Neural progenitor cell (in vitro differentiated cells): Measurements from ENCODE around the gene ZC3H13. TPM values are rescaled to one million over a fixed set of nuclear protein-coding genes. Genes with fewer than 3 reads are reported as not detected.

Experiments
- DNase-seq: peaks from one replicate; pipeline ENCODE4 v3.0.0-alpha.2; 2016; ENCODE audit warnings: low spot score
- H2AFZ ChIP-seq: fragments of 200-600 bp; sonication (generic); replicated peaks from 2 replicates; pipeline ENCODE4 v1.6.1; 2016; ENCODE audit warnings: antibody characterized with exemption
- H3F3A ChIP-seq: fragments of 200-600 bp; sonication (generic); 2 replicates; pipeline ENCODE4 v1.6.1; 2016; ENCODE audit warnings: antibody characterized with exemption, low read depth
- H3K27ac ChIP-seq: fragments of 200-600 bp; sonication (generic); 2 replicates; pipeline ENCODE4 v1.5.1; 2016; ENCODE audit warnings: mild to moderate bottlenecking
- H3K27me3 ChIP-seq: fragments of 200-600 bp; sonication (generic); 2 replicates; pipeline ENCODE4 v1.6.1; 2016; ENCODE audit warnings: mild to moderate bottlenecking, moderate library complexity
- H3K36me3 ChIP-seq: fragments of 200-600 bp; sonication (generic); 2 replicates; pipeline ENCODE4 v1.5.1; 2016
- H3K4me1 ChIP-seq: fragments of 200-600 bp; sonication (generic); 2 replicates; pipeline ENCODE4 v1.6.1; 2016; ENCODE audit warnings: mixed run types
- H3K4me2 ChIP-seq: fragments of 200-600 bp; sonication (generic); 2 replicates; pipeline ENCODE4 v1.6.1; 2016
- H3K4me3 ChIP-seq: fragments of 200-600 bp; sonication (generic); 2 replicates; pipeline ENCODE4 v1.5.1; 2016
- H3K79me2 ChIP-seq: fragments of 200-600 bp; sonication (generic); 2 replicates; pipeline ENCODE4 v1.6.1; 2016; ENCODE audit warnings: low read depth
- H3K9ac ChIP-seq: fragments of 200-600 bp; sonication (generic); 2 replicates; pipeline ENCODE4 v1.6.1; 2016
- H3K9me3 ChIP-seq: fragments of 200-600 bp; sonication (generic); 2 replicates; pipeline ENCODE4 v1.5.1; 2016; ENCODE audit warnings: low read depth
- H4K20me1 ChIP-seq: fragments of 200-600 bp; sonication (generic); 2 replicates; pipeline ENCODE4 v1.6.1; 2016; ENCODE audit warnings: low read depth
- H3K27ac Mint-ChIP-seq: 3 replicates; pipeline ENCODE4 v1.8.0; 2021; ENCODE audit warnings: mixed read lengths
- H3K27me3 Mint-ChIP-seq: 2 replicates; pipeline ENCODE4 v1.8.0; 2022; ENCODE audit warnings: low read depth, mild to moderate bottlenecking, inconsistent platforms, moderate library complexity, mixed read lengths; ENCODE audit not compliant: insufficient read depth
- H3K36me3 Mint-ChIP-seq: 3 replicates; pipeline ENCODE4 v1.8.0; 2021; ENCODE audit warnings: mixed read lengths
- H3K4me1 Mint-ChIP-seq: 3 replicates; pipeline ENCODE4 v1.8.0; 2021; ENCODE audit warnings: mixed read lengths
- H3K4me3 Mint-ChIP-seq: 3 replicates; pipeline ENCODE4 v1.8.0; 2021; ENCODE audit warnings: mild to moderate bottlenecking, moderate library complexity, mixed read lengths
- H3K9me3 Mint-ChIP-seq: 3 replicates; pipeline ENCODE4 v1.8.0; 2020; ENCODE audit warnings: mixed read lengths
- CTCF ChIP-seq: fragments of 200-600 bp; sonication (generic); IDR thresholded peaks from 2 replicates; pipeline ENCODE4 v1.5.1; 2017; ENCODE audit warnings: antibody characterized with exemption, mild to moderate bottlenecking
- EZH2 ChIP-seq: fragments of 200-600 bp; sonication (generic); IDR thresholded peaks from 2 replicates; pipeline ENCODE4 v1.6.1; 2017; ENCODE audit warnings: antibody characterized with exemption, mild to moderate bottlenecking, moderate library complexity
- EZH2phosphoT487 ChIP-seq: fragments of 200-600 bp; sonication (generic); IDR thresholded peaks from 2 replicates; pipeline ENCODE4 v1.6.1; 2017; ENCODE audit warnings: antibody characterized with exemption
- total RNA-seq: library from RNA; depleted of rRNA; stranded (reverse); fragments of >200 nt; gene quantifications from 2 replicates; pipeline ENCODE4 v1.2.3, GENCODE V29; 2015; ENCODE audit warnings: low replicate concordance

Gene ZC3H13
- total RNA-seq, 1 donor from 2014 or later, result 41.4 TPM

GRCh38 chr13:45953082-45953481, 99.5 kb downstream of the ZC3H13 start:
- no peaks in the 10 kb centered on the region for H3F3A ChIP-seq
- H3K27ac Mint-ChIP-seq, result no peak overlapping the region
- no peaks in the 10 kb centered on the region for H3K27me3 ChIP-seq
- no peak overlapping the region for H3K4me3 Mint-ChIP-seq
- no peak overlapping the region for H3K27ac ChIP-seq
- no peaks in the 10 kb centered on the region for H3K4me1 ChIP-seq
- TF ChIP-seq CTCF, result peak; percentile 19
- no peak for TF ChIP-seq EZH2
- no peak for TF ChIP-seq EZH2phosphoT487
- no peak for DNase-seq
- H3K36me3 ChIP-seq, result peaks cover 24% of the 10 kb centered on the region
- no peak overlapping the region for H3K4me3 ChIP-seq
- H3K36me3 Mint-ChIP-seq, result peaks cover 22% of the 10 kb centered on the region
- no peaks in the 10 kb centered on the region for H3K9me3 ChIP-seq
- no peaks in the 10 kb centered on the region for H3K4me1 Mint-ChIP-seq
- no peaks in the 10 kb centered on the region for H3K9me3 Mint-ChIP-seq
- no peak overlapping the region for H3K4me2 ChIP-seq
- H3K9ac ChIP-seq, result no peak overlapping the region
- no peaks in the 10 kb centered on the region for H3K27me3 Mint-ChIP-seq
- H4K20me1 ChIP-seq, result no peaks in the 10 kb centered on the region
- no peak overlapping the region for H2AFZ ChIP-seq
- no peaks in the 10 kb centered on the region for H3K79me2 ChIP-seq

- no peaks in the 10 kb centered on the region for H3F3A ChIP-seq
- no peak overlapping the region for H3K4me2 ChIP-seq
- no peaks in the 10 kb centered on the region for H3K9me3 ChIP-seq
- Mint-ChIP-seq H3K27me3 (no peaks in the 10 kb centered on the region), H3K4me1 (no peaks in the 10 kb centered on the region), H3K4me3 (no peak overlapping the region), H3K9me3 (no peaks in the 10 kb centered on the region), H3K27ac (no peak overlapping the region), H3K36me3 (peaks cover 13% of the 10 kb centered on the region)
- H3K4me1 ChIP-seq, result no peaks in the 10 kb centered on the region
- H3K27ac ChIP-seq, result no peak overlapping the region
- peaks cover 13% of the 10 kb centered on the region for H3K36me3 ChIP-seq
- no peaks in the 10 kb centered on the region for H3K79me2 ChIP-seq
- no peak overlapping the region for H2AFZ ChIP-seq
- TF ChIP-seq CTCF (no peak), EZH2phosphoT487 (no peak), EZH2 (no peak)
- DNase-seq, result no peak
- no peaks in the 10 kb centered on the region for H3K27me3 ChIP-seq
- no peak overlapping the region for H3K9ac ChIP-seq
- no peak overlapping the region for H3K4me3 ChIP-seq
- no peaks in the 10 kb centered on the region for H4K20me1 ChIP-seq
Measured at GRCh38 chr13:45951724-45952123, 100.8 kb downstream of the ZC3H13 start.

GRCh38 chr13:45951166-45951565, 101.4 kb downstream of the ZC3H13 start:
- no peaks in the 10 kb centered on the region for H3K27me3 Mint-ChIP-seq
- peaks cover 10% of the 10 kb centered on the region for H3K36me3 ChIP-seq
- H3K4me3 ChIP-seq, result no peak overlapping the region
- H4K20me1 ChIP-seq, result no peaks in the 10 kb centered on the region
- no peak overlapping the region for H3K27ac ChIP-seq
- H3K36me3 Mint-ChIP-seq, result peaks cover 11% of the 10 kb centered on the region
- H3K27me3 ChIP-seq, result no peaks in the 10 kb centered on the region
- H3K79me2 ChIP-seq, result no peaks in the 10 kb centered on the region
- no peaks in the 10 kb centered on the region for H3K4me1 ChIP-seq
- no peaks in the 10 kb centered on the region for H3K9me3 ChIP-seq
- no peak for TF ChIP-seq EZH2
- no peak for TF ChIP-seq EZH2phosphoT487
- no peak for TF ChIP-seq CTCF
- no peak overlapping the region for H3K27ac Mint-ChIP-seq
- no peak overlapping the region for H2AFZ ChIP-seq
- no peak overlapping the region for H3K9ac ChIP-seq
- no peaks in the 10 kb centered on the region for H3K9me3 Mint-ChIP-seq
- no peaks in the 10 kb centered on the region for H3K4me1 Mint-ChIP-seq
- H3K4me3 Mint-ChIP-seq, result no peak overlapping the region
- H3K4me2 ChIP-seq, result no peak overlapping the region
- no peak for DNase-seq
- H3F3A ChIP-seq, result no peaks in the 10 kb centered on the region
